GM06990 (cell line): ENCODE data around the gene PLXNA2.

Experiments
- DNase-seq: peaks from one replicate; pipeline ENCODE4 v3.0.0-alpha.2; 2011; ENCODE audit not compliant: insufficient read length; ENCODE audit errors: extremely low read depth
- H3K27me3 ChIP-seq: replicated peaks from 2 replicates; pipeline ENCODE4 v1.6.0; 2011; ENCODE audit warnings: low read length; ENCODE audit not compliant: control insufficient read depth, insufficient read depth
- H3K36me3 ChIP-seq: 2 replicates; pipeline ENCODE4 v1.5.1; 2011; ENCODE audit warnings: low read length; ENCODE audit not compliant: control insufficient read depth, insufficient read depth
- H3K4me3 ChIP-seq: replicated peaks from 2 replicates; pipeline ENCODE4 v1.5.1; 2011; ENCODE audit warnings: low read depth, mild to moderate bottlenecking, control low read depth, low read length
- CTCF ChIP-seq: IDR thresholded peaks from 2 replicates; pipeline ENCODE4 v1.5.1; 2011; ENCODE audit warnings: low read length, control low read depth, mild to moderate bottlenecking, inconsistent platforms; ENCODE audit not compliant: insufficient read depth, poor library complexity, severe bottlenecking

PLXNA2 gene

GRCh38 chr1:208030288-208031091, 213.7 kb downstream of the PLXNA2 start:
- Histone ChIP-seq H3K27me3 (peaks cover 4% of the 10 kb centered on the region), H3K36me3 (no peaks in the 10 kb centered on the region), H3K4me3 (no peak overlapping the region)
- DNase-seq, result no peak
- TF ChIP-seq CTCF, result no peak

GRCh38 chr1:208029381-208030287, 214.6 kb downstream of the PLXNA2 start:
- Histone ChIP-seq H3K36me3 (no peaks in the 10 kb centered on the region), H3K4me3 (no peak overlapping the region), H3K27me3 (peaks cover 4% of the 10 kb centered on the region)
- no peak for TF ChIP-seq CTCF
- DNase-seq, result no peak

- DNase-seq, result no peak
- peaks cover 4% of the 10 kb centered on the region for H3K27me3 ChIP-seq
- H3K36me3 ChIP-seq, result no peaks in the 10 kb centered on the region
- TF ChIP-seq CTCF, result no peak
- no peak overlapping the region for H3K4me3 ChIP-seq
Observed at GRCh38 chr1:208028526-208028925, 215.7 kb downstream of the PLXNA2 start.

- Histone ChIP-seq H3K4me3 (no peak overlapping the region), H3K27me3 (peaks cover 4% of the 10 kb centered on the region), H3K36me3 (no peaks in the 10 kb centered on the region)
- no peak for DNase-seq
- TF ChIP-seq CTCF, result no peak
Observed at GRCh38 chr1:208027861-208028260, 216.3 kb downstream of the PLXNA2 start.

GRCh38 chr1:208026880-208027438, 217.2 kb downstream of the PLXNA2 start:
- TF ChIP-seq CTCF, result no peak
- H3K27me3 ChIP-seq, result peaks cover 6% of the 10 kb centered on the region
- no peak overlapping the region for H3K4me3 ChIP-seq
- DNase-seq, result no peak
- no peaks in the 10 kb centered on the region for H3K36me3 ChIP-seq
